ENCODE results near the gene SPPL2B. TPM values are rescaled to one million over a fixed set of nuclear protein-coding genes. Genes with fewer than 3 reads are reported as not detected.

The SPPL2B gene
- total RNA-seq, 4 donors from 2014 or later: 196 to 448 (median 270) TPM

DNA sequence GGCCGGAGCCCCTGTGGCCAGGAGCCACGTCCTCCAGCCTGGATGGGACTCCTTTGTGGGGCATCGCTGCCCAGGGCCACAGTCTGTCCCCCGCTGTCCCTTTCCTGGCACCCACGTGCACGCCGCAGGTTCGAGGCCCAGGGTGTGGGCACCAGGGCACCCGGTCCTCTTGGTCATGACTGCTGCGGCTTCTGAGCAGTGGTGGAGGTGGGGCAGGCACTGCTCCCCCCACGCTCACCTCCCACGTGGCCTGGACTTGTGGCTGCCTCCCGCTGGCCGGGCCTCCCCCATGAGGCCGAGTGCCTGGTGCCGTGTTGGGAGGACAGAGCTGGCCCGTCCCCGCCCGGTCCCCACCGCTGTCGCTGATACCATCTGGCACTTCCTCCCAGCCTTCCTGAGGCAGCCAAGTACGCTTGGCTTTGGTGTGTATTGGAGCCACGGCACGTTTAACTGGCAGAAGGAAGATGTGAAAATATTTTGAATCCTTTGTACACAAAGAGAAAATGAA is 12.8 kb downstream of the SPPL2B start:
- peaks cover 0 to 68% (median 0%) of the 10 kb centered on the region in 3 donors for H3K36me3 ChIP-seq
- no peak overlapping the region for H3K4me3 ChIP-seq
- no peaks in the 10 kb centered on the region for H3K9me3 ChIP-seq
- H3K4me1 ChIP-seq: peaks cover 0 to 12% (median 0%) of the 10 kb centered on the region in 4 donors
- H3K27me3 ChIP-seq: no peaks in the 10 kb centered on the region
- no peak for DNase-seq
- no peak overlapping the region for H3K27ac ChIP-seq
- TF ChIP-seq, protein P1, sequence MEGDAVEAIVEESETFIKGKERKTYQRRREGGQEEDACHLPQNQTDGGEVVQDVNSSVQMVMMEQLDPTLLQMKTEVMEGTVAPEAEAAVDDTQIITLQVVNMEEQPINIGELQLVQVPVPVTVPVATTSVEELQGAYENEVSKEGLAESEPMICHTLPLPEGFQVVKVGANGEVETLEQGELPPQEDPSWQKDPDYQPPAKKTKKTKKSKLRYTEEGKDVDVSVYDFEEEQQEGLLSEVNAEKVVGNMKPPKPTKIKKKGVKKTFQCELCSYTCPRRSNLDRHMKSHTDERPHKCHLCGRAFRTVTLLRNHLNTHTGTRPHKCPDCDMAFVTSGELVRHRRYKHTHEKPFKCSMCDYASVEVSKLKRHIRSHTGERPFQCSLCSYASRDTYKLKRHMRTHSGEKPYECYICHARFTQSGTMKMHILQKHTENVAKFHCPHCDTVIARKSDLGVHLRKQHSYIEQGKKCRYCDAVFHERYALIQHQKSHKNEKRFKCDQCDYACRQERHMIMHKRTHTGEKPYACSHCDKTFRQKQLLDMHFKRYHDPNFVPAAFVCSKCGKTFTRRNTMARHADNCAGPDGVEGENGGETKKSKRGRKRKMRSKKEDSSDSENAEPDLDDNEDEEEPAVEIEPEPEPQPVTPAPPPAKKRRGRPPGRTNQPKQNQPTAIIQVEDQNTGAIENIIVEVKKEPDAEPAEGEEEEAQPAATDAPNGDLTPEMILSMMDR (IDR thresholded peaks at IDR 0.05): no peak
- TF ChIP-seq POLR2A (IDR thresholded peaks at IDR 0.05): no peak

- no peak overlapping the region for H3K4me3 ChIP-seq
- H3K27ac ChIP-seq: no peak overlapping the region
- no peaks in the 10 kb centered on the region for H3K27me3 ChIP-seq
- peaks cover 0 to 13% (median 0%) of the 10 kb centered on the region in 4 donors for H3K4me1 ChIP-seq
- no peak for DNase-seq
- no peaks in the 10 kb centered on the region for H3K9me3 ChIP-seq
- TF ChIP-seq, protein P1 (IDR thresholded peaks at IDR 0.05): no peak
- no peak for TF ChIP-seq POLR2A (IDR thresholded peaks at IDR 0.05)
- H3K36me3 ChIP-seq: peaks cover 0 to 67% (median 0%) of the 10 kb centered on the region in 3 donors
Measured at GRCh38 chr19:2341982-2342381, 13.5 kb downstream of the SPPL2B start.

GRCh38 chr19:2342656-2343288 is 14.3 kb downstream of the SPPL2B start:
- peaks cover 0 to 59% (median 0%) of the 10 kb centered on the region in 3 donors for H3K36me3 ChIP-seq
- H3K27me3 ChIP-seq: no peaks in the 10 kb centered on the region
- no peak for DNase-seq
- no peak overlapping the region for H3K27ac ChIP-seq
- H3K4me3 ChIP-seq: no peak overlapping the region
- TF ChIP-seq, protein P1 (IDR thresholded peaks at IDR 0.05): no peak
- TF ChIP-seq POLR2A (IDR thresholded peaks at IDR 0.05): no peak
- H3K4me1 ChIP-seq: peaks cover 0 to 13% (median 0%) of the 10 kb centered on the region in 4 donors
- H3K9me3 ChIP-seq: no peaks in the 10 kb centered on the region

- Histone ChIP-seq H3K27me3 (no peaks in the 10 kb centered on the region), H3K27ac (no peak overlapping the region), H3K4me1 (peaks cover 0 to 13% (median 0%) of the 10 kb centered on the region in 4 donors), H3K36me3 (peaks cover 0 to 57% (median 0%) of the 10 kb centered on the region in 3 donors), H3K4me3 (no peak overlapping the region), H3K9me3 (no peaks in the 10 kb centered on the region)
- TF ChIP-seq, protein P1 (IDR thresholded peaks at IDR 0.05): no peak
- no peak for TF ChIP-seq POLR2A (IDR thresholded peaks at IDR 0.05)
- DNase-seq: no peak
Measured at GRCh38 chr19:2343289-2343982, 15.0 kb downstream of the SPPL2B start.

- Histone ChIP-seq H3K27me3 (no peaks in the 10 kb centered on the region), H3K27ac (no peak overlapping the region), H3K4me1 (peaks cover 0 to 13% (median 0%) of the 10 kb centered on the region in 4 donors), H3K4me3 (no peak overlapping the region), H3K9me3 (no peaks in the 10 kb centered on the region), H3K36me3 (peaks cover 0 to 51% (median 0%) of the 10 kb centered on the region in 3 donors)
- TF ChIP-seq, protein P1 (IDR thresholded peaks at IDR 0.05): no peak
- no peak for DNase-seq
Measured at GRCh38 chr19:2344381-2344870, 15.9 kb downstream of the SPPL2B start.

All from Peyer's patch (tissue), 4 donors.